GM18519 (cell line): ENCODE results near the gene PIK3R6.
"Not testable (repeated sequence)": the region's sequence is repeated elsewhere in the genome, so short reads cannot be mapped to it uniquely, and the experiment has no call there.

Experiments used
- ATAC-seq: cut with Tn5 transposase; IDR thresholded peaks from one replicate; pipeline ENCODE4 v1.9.1; 2021; ENCODE audit warnings: mild to moderate bottlenecking, moderate library complexity; ENCODE audit not compliant: unreplicated experiment, low FRiP score

The PIK3R6 gene

GRCh38 chr17:8894673-8895578 is 27.5 kb upstream of the PIK3R6 start:
- ATAC-seq, result peak; percentile 38

- no peak for ATAC-seq
Observed at GRCh38 chr17:8894202-8894671, 26.8 kb upstream of the PIK3R6 start.

GRCh38 chr17:8893621-8894201 is 26.2 kb upstream of the PIK3R6 start:
- ATAC-seq, result no peak

GRCh38 chr17:8893059-8893458 is 25.6 kb upstream of the PIK3R6 start:
- no peak for ATAC-seq

- no peak for ATAC-seq
Observed at GRCh38 chr17:8892338-8892690, 24.8 kb upstream of the PIK3R6 start.

- ATAC-seq, result no peak
Observed at GRCh38 chr17:8890671-8891070, 23.2 kb upstream of the PIK3R6 start.

GRCh38 chr17:8889458-8890210 is 22.2 kb upstream of the PIK3R6 start:
- ATAC-seq, result no peak

GRCh38 chr17:8888704-8889302 is 21.3 kb upstream of the PIK3R6 start:
- ATAC-seq, result no peak

GRCh38 chr17:8887834-8888703 is 20.6 kb upstream of the PIK3R6 start:
- no peak for ATAC-seq

- ATAC-seq, result no peak
Observed at GRCh38 chr17:8887301-8887700, 19.8 kb upstream of the PIK3R6 start.

- ATAC-seq, result no peak
Observed at GRCh38 chr17:8885967-8886684, 18.7 kb upstream of the PIK3R6 start.

- ATAC-seq, result not testable (repeated sequence)
Observed at GRCh38 chr17:8885163-8885966, 17.9 kb upstream of the PIK3R6 start.

GRCh38 chr17:8884336-8884990 is 17.0 kb upstream of the PIK3R6 start:
- no peak for ATAC-seq

GRCh38 chr17:8883353-8883752 is 15.9 kb upstream of the PIK3R6 start:
- no peak for ATAC-seq

GRCh38 chr17:8881606-8882005 is 14.1 kb upstream of the PIK3R6 start:
- ATAC-seq, result no peak

GRCh38 chr17:8880466-8880865 is 13.0 kb upstream of the PIK3R6 start:
- no peak for ATAC-seq

- ATAC-seq, result no peak
Observed at GRCh38 chr17:8879410-8879809, 11.9 kb upstream of the PIK3R6 start.

GRCh38 chr17:8877984-8878383 is 10.5 kb upstream of the PIK3R6 start:
- no peak for ATAC-seq
